A549 (cell line): ENCODE data around the gene NGB.

Experiments
- CEBPB ChIP-seq, 2 experiments: fragments of >200 bp in 1 of 2; sonication (Bioruptor Twin) in 1 of 2; formaldehyde crosslinking in 1 of 2; IDR thresholded peaks; 2 replicates each; pipeline ENCODE4 v1.6.1; 2012 to 2016
- CTCF ChIP-seq: fragments of >200 bp; sonication (Bioruptor Twin); formaldehyde crosslinking; IDR thresholded peaks from 3 replicates; pipeline ENCODE4 v1.5.1; 2016
- RAD21 ChIP-seq, 2 experiments: fragments of >200 bp in 1 of 2; sonication (Bioruptor Twin) in 1 of 2; formaldehyde crosslinking in 1 of 2; IDR thresholded peaks in 1 of 2; conservative IDR thresholded peaks in 1 of 2; 2 replicates in 1 of 2; 3 replicates in 1 of 2; pipeline ENCODE4 v1.6.1; 2012 to 2018; ENCODE audit warnings: inconsistent platforms in 1 of 2

GRCh38 chr14:77246784-77247183, 24.2 kb downstream of the NGB start:
- no peak for TF ChIP-seq CTCF
- TF ChIP-seq CEBPB (IDR thresholded peaks at IDR 0.05), result no peak
- no peak for TF ChIP-seq RAD21 (conservative IDR thresholded peaks at IDR 0.05 in 1 of 2, IDR thresholded peaks at IDR 0.05 in 1 of 2)
